Stimulated activated CD8-positive, alpha-beta memory T cell treated with anti-CD3 and anti-CD28 coated beads, Interleukin-7, amount 100 ng/mL, for 4 hours (primary cell): ENCODE data around the gene SQOR.

Experiments
- DNase-seq, 2 donors: peaks; one replicate each; pipeline ENCODE4 v3.0.0-alpha.2; 2020; ENCODE audit warnings: low read depth in 2 of 2

Gene SQOR

GRCh38 chr15:45634432-45635190 is at the start of gene SQOR:
Gene SQOR (plus strand): TSS chr15:45635029. CDS start chr15:45658924, 23,895 bp downstream.
- peak; percentile 28 to 61 for DNase-seq

GRCh38 chr15:45585069-45585791 is 49.6 kb upstream of the SQOR start:
- DNase-seq = no peak

GRCh38 chr15:45586125-45586524 is 48.7 kb upstream of the SQOR start:
- DNase-seq = no peak

DNA sequence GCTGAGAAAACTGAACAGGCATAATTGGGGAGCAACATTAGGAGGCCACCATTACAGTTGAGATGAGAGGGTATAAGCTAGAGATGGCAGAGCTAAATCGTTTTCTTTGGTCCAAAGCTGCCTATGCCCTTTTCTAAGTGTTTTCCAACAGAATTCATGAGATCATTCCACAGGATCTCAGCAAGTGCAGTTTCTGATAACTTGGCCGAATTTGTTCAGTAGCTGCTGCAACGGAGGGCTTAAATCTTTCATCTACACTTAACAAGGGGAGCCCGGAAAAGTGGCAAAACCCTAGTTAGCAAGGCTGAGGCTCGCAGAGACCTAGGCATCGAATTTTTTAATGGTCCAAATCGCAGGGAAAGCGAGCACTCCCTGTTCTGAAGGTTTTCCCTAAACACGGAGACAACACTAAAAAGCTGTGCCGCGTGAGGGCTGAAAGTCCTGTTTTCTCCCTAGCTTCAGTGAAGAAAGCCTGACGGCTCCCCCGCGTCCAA is 48.2 kb upstream of the SQOR start:
- no peak for DNase-seq

- peak; percentile 77 to 81 for DNase-seq
These were observed 47.5 kb upstream of the SQOR start, which contains the start of gene BLOC1S6 for GRCh38 chr15:45587095-45587862. Gene BLOC1S6 (plus strand): TSS chr15:45587379. CDS start chr15:45587444, 65 bp downstream.

DNA sequence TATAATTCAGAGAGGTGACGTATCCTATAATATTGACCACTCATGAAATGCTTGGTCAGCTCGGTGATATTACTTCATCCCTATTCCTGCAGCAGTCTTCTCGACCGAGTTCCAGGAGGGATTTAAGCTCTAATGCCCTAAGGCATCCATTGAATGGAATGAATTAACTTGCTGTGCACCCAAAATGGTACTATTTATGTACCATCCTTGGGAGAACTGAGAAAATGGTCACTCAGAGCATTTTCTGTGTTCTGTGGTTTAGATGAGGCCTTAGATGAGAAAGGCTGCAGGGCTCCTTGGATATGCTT is 47.0 kb upstream of the SQOR start:
- no peak for DNase-seq

DNA sequence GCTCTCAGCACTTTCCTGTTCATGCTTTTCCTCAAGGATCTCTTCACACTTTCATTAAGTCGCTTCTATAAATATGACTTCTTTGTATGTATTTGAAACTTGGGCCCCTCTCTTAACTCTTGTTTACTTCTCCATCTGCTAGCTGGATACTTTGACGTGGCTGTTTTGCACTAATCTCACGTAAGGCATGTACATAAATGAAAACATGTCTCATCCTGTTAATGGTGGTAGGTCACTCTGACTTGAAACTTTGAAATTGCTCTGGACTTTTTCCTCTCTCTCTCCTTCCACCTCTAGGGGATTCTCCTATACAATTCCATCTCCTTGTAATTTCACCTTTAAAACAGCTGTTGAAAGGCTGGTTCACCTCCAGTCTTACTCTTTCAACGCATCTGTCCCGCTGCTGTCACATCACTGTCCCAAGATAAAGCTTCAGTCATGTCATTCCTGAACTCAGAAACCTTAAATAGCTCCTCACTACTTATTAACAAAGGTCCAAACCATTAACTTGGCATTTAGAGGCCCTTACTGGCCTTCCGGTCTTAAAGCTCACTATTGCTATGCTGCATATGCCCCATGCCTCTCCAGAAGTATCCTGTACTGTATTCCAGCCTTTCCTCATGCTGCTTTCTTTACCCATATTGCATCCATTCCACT is 46.5 kb upstream of the SQOR start:
- no peak for DNase-seq

- no peak for DNase-seq
These were observed 45.6 kb upstream of the SQOR start for GRCh38 chr15:45589256-45589655.

GRCh38 chr15:45594319-45594718 is 40.5 kb upstream of the SQOR start:
- DNase-seq = no peak

DNA sequence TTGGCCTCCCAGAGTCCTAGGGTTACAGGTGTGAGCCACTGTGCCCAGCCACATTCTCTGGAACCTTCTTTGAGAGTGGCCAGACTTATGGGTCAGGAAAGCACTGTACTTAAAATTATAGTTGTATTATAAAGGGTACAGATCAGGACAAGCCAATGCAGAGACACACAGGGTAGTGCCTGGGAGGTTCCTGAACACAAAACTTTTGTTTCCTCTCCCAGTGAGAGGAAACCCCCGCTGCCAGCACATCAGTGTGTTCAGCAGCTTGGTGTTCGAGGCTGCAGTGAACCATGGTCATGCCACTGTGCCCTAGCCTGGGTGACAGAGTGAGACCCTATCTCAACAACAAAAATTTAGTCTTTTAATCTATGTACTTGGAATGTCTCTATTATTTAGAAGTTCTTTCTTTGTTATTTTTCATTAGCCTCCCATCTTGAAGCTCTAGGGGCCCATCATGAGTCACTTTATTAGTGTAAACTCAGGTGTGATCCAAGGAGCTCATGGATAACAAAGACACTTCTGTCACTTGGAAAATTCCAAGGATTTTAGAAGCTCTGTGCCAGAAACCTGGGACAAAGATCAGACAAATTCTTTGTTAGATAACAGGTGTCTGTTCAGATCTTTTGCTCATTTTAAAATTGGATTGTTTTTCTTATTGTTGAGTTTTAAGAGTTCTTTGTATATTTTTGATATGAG is 39.8 kb upstream of the SQOR start:
- DNase-seq = no peak

GRCh38 chr15:45603881-45604280 is 30.9 kb upstream of the SQOR start:
- DNase-seq = no peak

DNA sequence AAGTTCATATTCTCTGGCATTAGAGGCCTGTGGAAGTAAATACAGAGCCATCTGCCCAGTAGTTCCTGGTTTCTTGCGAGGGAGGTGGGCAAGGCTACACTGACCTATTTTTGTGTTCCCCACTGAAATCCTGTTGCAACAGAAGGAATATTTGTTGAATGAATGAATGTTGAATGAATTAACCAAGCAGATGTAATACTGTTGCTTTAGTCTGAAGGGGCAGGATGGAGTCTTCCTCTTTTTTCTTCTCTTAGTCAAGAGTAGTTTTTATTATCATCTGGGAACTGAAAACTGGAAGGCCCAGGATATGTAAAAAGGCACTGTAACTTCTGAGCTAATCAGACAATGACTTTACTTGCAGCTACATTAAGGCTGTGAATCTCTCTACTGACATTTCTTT is 30.5 kb upstream of the SQOR start:
- no peak for DNase-seq

DNA sequence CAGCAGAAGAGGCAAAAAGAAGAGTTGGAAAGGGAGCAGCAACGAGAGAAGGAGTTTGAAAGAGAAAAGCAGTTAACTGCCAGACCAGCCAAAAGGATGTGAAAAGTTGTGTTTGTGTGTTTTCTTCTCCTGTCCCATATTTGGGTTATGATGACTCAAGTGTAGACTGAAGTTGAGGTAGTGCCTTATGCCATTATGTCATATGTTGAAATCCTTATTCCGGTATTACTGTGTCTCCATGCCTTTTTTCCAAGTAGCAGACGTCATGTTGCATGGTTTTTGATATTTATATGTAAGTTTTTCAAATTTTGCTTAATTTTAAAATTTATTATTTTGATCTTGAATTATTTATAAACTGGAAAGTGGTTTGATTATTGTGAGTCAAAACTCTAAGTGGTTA is 28.4 kb upstream of the SQOR start:
- no peak for DNase-seq

DNA sequence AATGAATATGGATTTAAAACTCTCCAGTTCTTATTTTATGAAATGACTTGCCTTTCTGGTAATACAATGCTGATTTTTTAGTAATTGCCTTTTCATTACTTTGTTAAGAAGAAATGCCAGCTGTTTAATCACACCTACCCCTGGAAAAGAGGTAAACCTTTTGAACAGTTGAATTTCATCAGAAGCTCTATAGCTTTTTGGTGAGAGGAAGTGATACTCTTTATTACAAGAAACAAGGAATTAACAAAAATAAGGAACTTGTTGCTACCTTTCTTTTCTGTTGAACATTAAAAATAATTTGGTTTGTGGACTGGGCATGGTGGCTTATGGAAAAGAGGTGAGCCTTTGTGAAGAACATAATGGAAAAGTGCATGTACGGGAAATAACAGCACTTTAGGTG is 28.0 kb upstream of the SQOR start:
- no peak for DNase-seq

DNA sequence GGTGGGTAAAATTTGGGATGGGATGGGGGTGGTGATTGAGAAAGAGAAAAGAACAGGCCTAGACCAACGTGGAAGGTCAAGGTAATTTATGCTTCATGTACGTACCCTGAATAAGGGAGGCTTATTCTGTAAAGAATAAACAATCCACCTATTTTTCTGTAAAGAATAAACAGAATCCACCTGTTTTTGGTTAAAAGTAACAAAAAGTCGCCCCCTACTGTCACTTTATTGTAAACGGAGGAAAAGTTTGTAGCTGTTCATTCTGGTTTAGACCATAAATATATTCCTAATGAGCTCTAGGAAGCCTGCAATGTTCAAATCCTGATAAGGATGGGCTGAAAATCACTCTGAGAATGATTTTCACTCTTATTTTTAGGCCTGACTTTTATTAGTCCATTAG is 23.5 kb upstream of the SQOR start:
- no peak for DNase-seq

DNA sequence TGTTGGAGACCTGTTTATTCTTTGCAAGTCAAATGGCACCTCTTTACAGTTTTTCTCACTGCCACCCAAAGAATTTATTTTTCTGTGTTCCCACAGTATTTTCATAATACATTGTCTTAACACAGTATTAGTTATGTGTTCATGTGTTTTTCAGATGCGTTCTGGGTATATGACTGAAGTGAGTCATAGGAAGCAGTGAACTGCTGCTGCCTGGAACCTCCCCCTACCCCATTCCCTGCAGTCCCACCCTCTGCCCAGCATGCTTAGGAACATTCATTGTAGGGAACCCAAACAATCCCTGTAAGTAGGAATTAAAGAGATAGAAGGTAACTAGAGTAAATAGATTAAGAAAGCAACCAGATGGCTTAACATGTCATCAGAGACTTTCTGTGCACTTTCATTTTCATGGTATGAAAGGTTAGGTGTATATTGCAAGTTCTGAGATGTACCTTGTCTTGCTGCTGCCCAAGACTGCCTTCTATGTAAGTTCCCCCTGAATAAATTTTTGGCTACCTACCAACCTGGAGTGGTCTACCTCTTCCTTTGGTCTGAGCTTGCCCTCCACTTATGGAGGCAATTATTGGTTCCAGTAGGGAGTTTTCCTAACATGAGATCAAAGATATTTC is 21.9 kb upstream of the SQOR start:
- DNase-seq = no peak

GRCh38 chr15:45616901-45617323 is 17.9 kb upstream of the SQOR start:
- DNase-seq = no peak

- DNase-seq = no peak
These were observed 16.0 kb upstream of the SQOR start for GRCh38 chr15:45618813-45619212.

GRCh38 chr15:45628136-45628535 is 6.7 kb upstream of the SQOR start:
- no peak for DNase-seq

- DNase-seq = no peak
These were observed 3.7 kb upstream of the SQOR start for GRCh38 chr15:45630917-45631691.
